NCI-H2227 (cell line): ENCODE results near the gene SCTR.
A peak's percentile ranks its signal among the peaks of the same experiment; 100 is the strongest.

ENCODE experiments used
- DNase-seq: peaks from one replicate; lab custom pipeline; 2025; ENCODE audit not compliant: unreplicated experiment; lab: John Stamatoyannopoulos, UW

SCTR gene

GRCh38 chr2:119523383-119523951 lies 816 bp downstream of the SCTR start:
- DNase-seq, result no peak

DNA sequence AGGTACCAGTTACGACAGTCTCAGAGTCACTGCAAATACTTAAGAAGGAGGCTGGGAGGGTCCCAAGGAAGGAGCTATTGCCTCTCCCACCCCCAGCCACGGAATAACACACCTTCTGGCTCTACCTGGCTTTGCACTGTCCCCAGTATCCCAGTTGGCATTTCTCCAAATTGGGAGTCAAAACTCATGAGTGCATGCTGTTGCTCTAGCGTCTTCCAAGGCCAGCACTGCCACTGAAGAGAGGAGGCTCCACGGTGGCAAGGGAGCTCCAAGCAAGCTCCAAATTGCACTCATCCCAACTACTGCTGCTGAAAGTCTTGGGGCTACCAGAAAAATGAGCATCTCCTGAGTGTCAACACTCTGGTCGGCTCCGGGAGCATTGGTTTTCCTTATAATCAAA lies 1.6 kb downstream of the SCTR start:
- DNase-seq, result no peak

GRCh38 chr2:119521433-119522050 lies 2.7 kb downstream of the SCTR start:
- no peak for DNase-seq

DNA sequence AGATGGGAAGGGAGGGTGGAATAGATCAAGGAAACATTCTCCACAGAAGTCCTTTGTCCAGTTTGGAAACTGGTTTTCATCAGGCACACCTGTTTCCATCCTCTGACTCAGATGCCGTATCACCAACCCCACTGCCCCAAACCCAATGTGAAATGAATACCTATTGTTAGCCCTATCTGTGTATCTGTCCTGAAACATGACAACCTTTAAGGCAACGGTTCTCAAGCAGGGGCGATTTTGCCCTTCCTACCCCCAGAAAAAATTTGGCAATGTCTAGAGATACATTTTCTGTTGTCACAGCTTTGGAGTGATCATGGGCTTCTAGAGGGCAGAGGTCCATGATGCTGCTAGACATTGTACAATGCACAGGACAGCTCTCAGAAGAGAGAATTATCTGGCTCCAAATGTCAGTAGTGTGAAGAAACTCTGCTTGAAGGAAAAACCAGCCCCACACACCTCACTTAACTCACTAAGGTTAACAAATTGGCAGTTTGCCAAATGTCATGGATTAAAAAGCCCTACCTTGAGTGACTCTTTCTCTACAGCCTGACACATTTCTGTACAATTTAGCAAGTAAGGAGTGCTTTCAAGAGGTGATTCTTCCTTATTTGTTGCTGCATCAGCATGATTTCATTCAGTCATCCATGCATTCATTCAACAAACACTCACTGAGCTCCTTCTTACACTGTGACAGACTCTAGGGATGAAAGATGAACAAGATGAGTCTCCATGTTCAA lies 3.4 kb downstream of the SCTR start:
- peak; percentile 47 for DNase-seq

DNA sequence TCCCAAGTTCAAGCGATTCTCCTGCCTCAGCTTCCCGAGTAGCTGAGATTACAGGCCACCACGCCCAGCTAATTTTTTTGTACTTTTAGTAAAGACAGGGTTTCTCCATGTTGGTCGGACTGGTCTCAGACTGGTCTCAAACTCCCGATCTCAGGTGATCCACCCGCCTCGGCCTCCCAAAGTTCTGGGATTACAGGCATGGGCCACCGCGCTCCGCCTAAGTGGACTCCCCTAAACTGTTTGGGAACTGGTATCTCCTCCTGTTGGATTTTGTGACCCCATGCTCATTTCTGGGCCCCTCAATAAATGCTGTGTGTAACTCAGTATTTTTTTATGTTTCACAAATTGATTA lies 5.2 kb downstream of the SCTR start:
- DNase-seq, result no peak

- no peak for DNase-seq
These were observed 5.8 kb downstream of the SCTR start for GRCh38 chr2:119518401-119519056.

GRCh38 chr2:119517433-119517832 lies 6.8 kb downstream of the SCTR start:
- DNase-seq, result peak; percentile 3

- no peak for DNase-seq
These were observed 8.2 kb downstream of the SCTR start for GRCh38 chr2:119516121-119516520.

- DNase-seq, result no peak
These were observed 10.5 kb downstream of the SCTR start for GRCh38 chr2:119513832-119514231.

GRCh38 chr2:119512946-119513345 lies 11.3 kb downstream of the SCTR start:
- no peak for DNase-seq

DNA sequence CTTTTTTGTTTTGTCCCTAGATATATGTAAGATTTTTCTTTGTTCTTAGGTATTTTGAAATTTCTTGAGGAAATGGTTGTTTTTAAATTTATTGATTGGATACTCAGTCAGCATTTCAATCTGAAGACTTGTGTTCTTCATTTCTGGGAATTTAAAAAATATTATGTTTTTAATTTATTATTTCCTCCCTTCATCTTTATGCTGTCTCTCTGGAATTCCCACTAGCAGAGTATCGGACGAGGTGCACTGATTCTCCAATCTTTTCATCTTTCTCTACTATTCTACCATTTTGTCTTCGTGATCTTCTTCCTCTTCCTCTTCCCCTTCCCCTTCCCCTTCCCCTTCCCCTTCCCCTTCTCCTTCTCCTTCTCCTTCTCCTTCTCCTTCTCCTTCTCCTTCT lies 12.3 kb downstream of the SCTR start:
- no peak for DNase-seq

- DNase-seq, result no peak
These were observed 15.5 kb downstream of the SCTR start for GRCh38 chr2:119508756-119509155.

DNA sequence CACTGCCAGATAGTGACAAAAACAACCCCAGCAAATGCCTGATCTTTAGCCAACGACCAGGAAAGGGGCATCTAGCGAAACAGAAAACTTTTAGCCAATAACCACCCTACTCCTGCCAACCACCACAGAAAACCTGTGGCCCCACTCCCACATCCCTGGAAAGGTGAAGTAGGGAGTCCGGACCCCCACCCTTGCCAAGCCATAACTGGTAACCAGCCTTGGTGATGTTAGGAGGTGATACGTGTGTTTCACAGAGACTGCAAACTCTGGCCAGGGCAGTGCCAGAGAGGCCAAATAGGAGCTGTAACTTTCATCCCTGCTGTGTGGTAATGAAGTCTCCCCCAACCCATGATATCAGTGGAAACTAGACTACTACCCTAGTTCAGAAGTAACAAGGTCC lies 27.6 kb downstream of the SCTR start:
- DNase-seq, result no peak

- no peak for DNase-seq
These were observed 28.3 kb downstream of the SCTR start for GRCh38 chr2:119495948-119496347.

DNA sequence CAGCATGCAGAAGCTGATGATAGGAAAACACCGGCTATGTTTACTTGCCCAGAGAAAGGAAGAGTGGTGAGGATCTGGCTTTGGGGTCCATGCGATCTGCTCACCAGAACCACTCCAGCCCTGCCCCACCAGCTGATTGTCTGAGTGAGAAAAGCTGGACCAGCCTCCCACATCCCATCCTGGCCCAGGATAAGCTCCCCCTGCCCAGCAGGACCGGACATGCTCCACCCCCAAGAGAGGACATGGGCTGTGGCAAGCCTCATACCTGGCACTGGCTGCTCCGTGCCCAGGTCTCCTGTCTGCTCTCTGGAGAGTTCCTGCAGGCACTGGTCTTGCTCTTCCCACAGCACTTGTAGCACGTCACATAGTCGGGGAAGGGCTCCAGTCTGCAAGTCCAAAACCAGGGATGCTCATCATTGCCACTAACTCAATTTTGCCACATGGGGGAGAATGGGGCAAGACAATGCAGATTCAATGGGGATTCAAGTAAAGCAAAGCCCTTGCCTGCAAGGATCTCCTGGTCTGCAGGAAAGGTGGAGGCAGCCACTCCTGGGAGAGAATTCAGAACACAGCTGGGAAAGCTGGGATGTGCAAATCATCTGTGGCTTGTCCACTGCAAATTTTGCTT lies 30.0 kb downstream of the SCTR start:
- no peak for DNase-seq

- no peak for DNase-seq
These were observed 32.3 kb downstream of the SCTR start for GRCh38 chr2:119491776-119492525.

DNA sequence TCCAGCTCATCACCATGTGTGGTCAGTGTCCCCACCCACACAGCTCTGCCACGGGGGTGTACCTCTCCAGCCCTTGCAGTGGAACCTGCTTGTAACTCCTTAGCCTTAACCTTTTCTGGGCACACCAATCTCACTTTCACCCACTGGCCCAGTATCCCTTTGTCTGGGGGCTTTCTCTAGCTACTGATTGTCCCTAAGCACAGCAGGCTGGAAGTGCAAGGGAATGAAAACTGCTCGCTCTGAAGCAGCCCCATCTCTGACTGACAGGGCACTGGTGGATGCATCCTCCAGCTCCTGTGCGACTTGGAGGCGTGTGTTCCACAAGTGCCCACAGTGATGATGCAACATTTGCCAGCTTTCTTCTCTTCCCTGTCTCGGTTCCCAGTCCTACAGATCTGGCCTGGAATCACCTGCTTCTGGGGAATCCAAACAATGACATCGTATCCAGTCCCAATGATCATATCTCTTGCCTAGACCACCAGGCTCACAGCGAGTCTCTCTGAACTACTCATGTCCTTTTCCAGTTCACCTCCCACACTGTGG lies 33.6 kb downstream of the SCTR start:
- DNase-seq, result no peak

GRCh38 chr2:119490106-119490505 lies 34.2 kb downstream of the SCTR start:
- DNase-seq, result no peak

DNA sequence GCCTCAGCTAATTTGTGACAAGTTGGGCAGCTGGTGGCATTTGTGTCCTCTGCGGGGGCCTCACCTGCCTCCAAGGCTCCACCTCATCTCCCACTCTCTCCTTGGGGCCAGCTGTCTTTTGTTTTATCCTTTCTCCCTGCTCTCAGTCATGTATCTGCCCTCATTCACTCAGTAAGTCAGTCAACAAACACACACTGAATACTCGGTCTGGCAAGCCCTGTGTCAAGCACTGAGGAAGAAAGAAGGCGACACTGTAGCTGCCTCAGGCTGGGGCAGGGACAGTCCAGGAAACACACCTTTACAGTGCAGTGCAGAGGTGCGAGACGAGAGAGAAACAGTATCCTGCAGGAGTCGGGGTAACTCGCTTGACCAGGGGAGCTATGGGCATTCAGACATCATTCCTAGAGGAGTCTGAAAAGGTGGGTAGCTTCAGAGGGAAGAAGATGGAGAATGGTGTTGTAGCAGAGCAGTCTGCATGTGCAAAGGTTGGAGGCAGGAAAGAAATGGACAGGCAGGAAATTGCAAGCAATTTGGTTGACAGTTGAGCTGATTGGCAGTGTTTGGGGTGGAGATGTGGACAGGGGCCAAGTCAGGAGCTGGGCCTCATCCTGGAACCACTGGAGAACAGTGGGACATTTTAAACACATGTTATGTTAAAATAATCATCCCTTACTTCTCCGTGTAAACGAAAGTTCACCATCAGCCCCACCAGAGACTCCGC lies 34.9 kb downstream of the SCTR start:
- no peak for DNase-seq
